ENCODE results near the gene SLC16A4.
"Not testable (repeated sequence)": the region's sequence is repeated elsewhere in the genome, so short reads cannot be mapped to it uniquely, and the experiment has no call there.

The SLC16A4 gene

DNA sequence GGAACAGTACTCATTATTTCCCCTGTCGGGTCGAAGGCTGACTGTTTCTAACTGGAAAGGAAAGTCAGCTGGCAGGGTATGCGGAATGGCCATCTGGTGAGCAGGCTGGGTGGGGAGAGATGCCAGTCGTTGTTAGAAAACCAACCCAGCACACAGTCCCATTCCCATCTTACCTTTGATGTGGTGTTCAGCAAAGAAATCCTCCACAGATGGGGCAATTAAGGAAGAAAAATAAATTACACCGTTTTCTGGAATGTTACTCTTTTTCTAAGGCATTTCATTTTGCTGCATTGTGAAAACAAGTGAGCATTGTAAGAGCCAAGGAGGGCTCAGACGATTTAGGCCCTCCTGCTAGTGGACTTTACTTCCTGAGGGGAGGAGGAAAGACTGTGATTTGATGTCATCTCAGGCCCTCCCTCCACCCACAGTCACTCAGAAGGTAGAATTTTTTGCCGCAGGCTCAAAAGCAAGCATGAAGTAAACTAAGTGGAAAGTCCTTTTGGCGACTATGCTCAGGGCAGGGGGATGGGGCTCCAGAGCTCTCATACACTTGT is at the start of gene SLC16A4:
Gene SLC16A4, minus strand, starts transcription at position 335 of the 554 bp plus-strand sequence. CDS start 1,703 bp downstream, outside the sequence.
- no peak for TF ChIP-seq CTCF (conservative IDR thresholded peaks at IDR 0.05; ENCODE audit: low read depth, low read length)
- peak; percentile 47 for DNase-seq (ENCODE audit: low read depth)
- H3K4me3 ChIP-seq (ENCODE audit: low read length) = peak within 1 kb of the TSS; percentile 37

- not testable (repeated sequence) for H3K4me3 ChIP-seq (ENCODE audit: low read length); DNase-seq (ENCODE audit: low read depth)
These were observed 49.0 kb upstream of the SLC16A4 start for GRCh38 chr1:110439873-110440272.

GRCh38 chr1:110438893-110439292 is 48.1 kb upstream of the SLC16A4 start:
- DNase-seq (ENCODE audit: low read depth) = no peak
- no peak overlapping the region for H3K4me3 ChIP-seq (ENCODE audit: low read length)
- no peak for TF ChIP-seq CTCF (conservative IDR thresholded peaks at IDR 0.05; ENCODE audit: low read depth, low read length)

- DNase-seq (ENCODE audit: low read depth); H3K4me3 ChIP-seq (ENCODE audit: low read length): not testable (repeated sequence)
These were observed 46.9 kb upstream of the SLC16A4 start for GRCh38 chr1:110437645-110438299.

GRCh38 chr1:110436635-110437034 is 45.8 kb upstream of the SLC16A4 start:
- H3K4me3 ChIP-seq (ENCODE audit: low read length) = no peak overlapping the region
- TF ChIP-seq CTCF (conservative IDR thresholded peaks at IDR 0.05; ENCODE audit: low read depth, low read length) = no peak
- no peak for DNase-seq (ENCODE audit: low read depth)

- DNase-seq (ENCODE audit: low read depth) = no peak
- TF ChIP-seq CTCF (conservative IDR thresholded peaks at IDR 0.05; ENCODE audit: low read depth, low read length) = no peak
- no peak overlapping the region for H3K4me3 ChIP-seq (ENCODE audit: low read length)
These were observed 44.1 kb upstream of the SLC16A4 start for GRCh38 chr1:110434946-110435345.

- DNase-seq (ENCODE audit: low read depth) = peak; percentile 24
- peak; percentile 48 for TF ChIP-seq CTCF (conservative IDR thresholded peaks at IDR 0.05; ENCODE audit: low read depth, low read length)
- H3K4me3 ChIP-seq (ENCODE audit: low read length) = no peak overlapping the region
These were observed 43.0 kb upstream of the SLC16A4 start for GRCh38 chr1:110433803-110434202.

- no peak for DNase-seq (ENCODE audit: low read depth)
- no peak overlapping the region for H3K4me3 ChIP-seq (ENCODE audit: low read length)
- no peak for TF ChIP-seq CTCF (conservative IDR thresholded peaks at IDR 0.05; ENCODE audit: low read depth, low read length)
These were observed 42.4 kb upstream of the SLC16A4 start for GRCh38 chr1:110433213-110433612.
